HEK293 (cell line): ENCODE measurements around the gene PRRT2.

Experiments
- AEBP2 ChIP-seq: fragments of 450-650 bp; formaldehyde crosslinking; IDR thresholded peaks from 2 replicates; pipeline ENCODE4 v1.5.1; 2016; ENCODE audit warnings: missing biosample characterization, missing genetic modification characterization, borderline replicate concordance
- GLI2 ChIP-seq: fragments of 450-650 bp; formaldehyde crosslinking; IDR thresholded peaks from 2 replicates; pipeline ENCODE4; 2017; ENCODE audit warnings: missing biosample characterization, missing genetic modification characterization, low read depth, borderline replicate concordance
- OSR2 ChIP-seq: fragments of 450-650 bp; formaldehyde crosslinking; IDR thresholded peaks from 2 replicates; pipeline ENCODE4 v1.5.1; 2016; ENCODE audit warnings: missing biosample characterization, missing genetic modification characterization
- PRDM4 ChIP-seq: fragments of 450-650 bp; formaldehyde crosslinking; IDR thresholded peaks from 2 replicates; pipeline ENCODE4 v1.5.1; 2017; ENCODE audit warnings: missing biosample characterization, missing genetic modification characterization
- ZBTB26 ChIP-seq: fragments of 450-650 bp; formaldehyde crosslinking; optimal IDR thresholded peaks from 2 replicates; pipeline ENCODE3; 2016; ENCODE audit warnings: missing biosample characterization, mild to moderate bottlenecking, missing genetic modification characterization
- ZNF311 ChIP-seq: fragments of 450-650 bp; formaldehyde crosslinking; IDR thresholded peaks from 2 replicates; pipeline ENCODE4 v1.5.1; 2017; ENCODE audit warnings: missing biosample characterization, missing genetic modification characterization, borderline replicate concordance
- ZNF391 ChIP-seq: fragments of 450-650 bp; formaldehyde crosslinking; IDR thresholded peaks from 2 replicates; pipeline ENCODE4 v1.5.1; 2016; ENCODE audit warnings: low read depth, missing biosample characterization, missing genetic modification characterization, borderline replicate concordance
- ZNF433 ChIP-seq: fragments of 450-650 bp; formaldehyde crosslinking; IDR thresholded peaks from 2 replicates; pipeline ENCODE4 v1.5.1; 2016; ENCODE audit warnings: missing biosample characterization, missing genetic modification characterization, low read depth
- ZNF558 ChIP-seq: fragments of 450-650 bp; formaldehyde crosslinking; IDR thresholded peaks from 2 replicates; pipeline ENCODE4 v1.5.1; 2016; ENCODE audit warnings: missing biosample characterization, missing genetic modification characterization
- TF ChIP-seq, protein P1 (sequence below): fragments of 450-650 bp; formaldehyde crosslinking; IDR thresholded peaks from 2 replicates; pipeline ENCODE4 v1.5.1; 2016; ENCODE audit warnings: missing biosample characterization, missing genetic modification characterization
- TF ChIP-seq, protein P2 (sequence below): sonication (generic); formaldehyde crosslinking; IDR thresholded peaks from 2 replicates; pipeline ENCODE4 v1.8.1; 2022; ENCODE audit warnings: mild to moderate bottlenecking, moderate library complexity, missing genetic modification reagents
- TF ChIP-seq, protein P3 (sequence below): fragments of 450-650 bp; formaldehyde crosslinking; IDR thresholded peaks from 2 replicates; pipeline ENCODE4 v1.5.1; 2017; ENCODE audit warnings: missing biosample characterization, mild to moderate bottlenecking, missing genetic modification characterization, moderate library complexity

- TF ChIP-seq, protein P1, sequence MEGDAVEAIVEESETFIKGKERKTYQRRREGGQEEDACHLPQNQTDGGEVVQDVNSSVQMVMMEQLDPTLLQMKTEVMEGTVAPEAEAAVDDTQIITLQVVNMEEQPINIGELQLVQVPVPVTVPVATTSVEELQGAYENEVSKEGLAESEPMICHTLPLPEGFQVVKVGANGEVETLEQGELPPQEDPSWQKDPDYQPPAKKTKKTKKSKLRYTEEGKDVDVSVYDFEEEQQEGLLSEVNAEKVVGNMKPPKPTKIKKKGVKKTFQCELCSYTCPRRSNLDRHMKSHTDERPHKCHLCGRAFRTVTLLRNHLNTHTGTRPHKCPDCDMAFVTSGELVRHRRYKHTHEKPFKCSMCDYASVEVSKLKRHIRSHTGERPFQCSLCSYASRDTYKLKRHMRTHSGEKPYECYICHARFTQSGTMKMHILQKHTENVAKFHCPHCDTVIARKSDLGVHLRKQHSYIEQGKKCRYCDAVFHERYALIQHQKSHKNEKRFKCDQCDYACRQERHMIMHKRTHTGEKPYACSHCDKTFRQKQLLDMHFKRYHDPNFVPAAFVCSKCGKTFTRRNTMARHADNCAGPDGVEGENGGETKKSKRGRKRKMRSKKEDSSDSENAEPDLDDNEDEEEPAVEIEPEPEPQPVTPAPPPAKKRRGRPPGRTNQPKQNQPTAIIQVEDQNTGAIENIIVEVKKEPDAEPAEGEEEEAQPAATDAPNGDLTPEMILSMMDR: no peak
- TF ChIP-seq ZBTB26 (tag by site-specific recombination) (no peak), OSR2 (no peak), ZNF311 (tag by site-specific recombination) (no peak), GLI2 (tag by site-specific recombination) (no peak), AEBP2 (no peak), PRDM4 (tag by site-specific recombination) (no peak), ZNF558 (no peak), ZNF433 (tag by site-specific recombination) (no peak), ZNF391 (no peak)
- TF ChIP-seq, protein P2, sequence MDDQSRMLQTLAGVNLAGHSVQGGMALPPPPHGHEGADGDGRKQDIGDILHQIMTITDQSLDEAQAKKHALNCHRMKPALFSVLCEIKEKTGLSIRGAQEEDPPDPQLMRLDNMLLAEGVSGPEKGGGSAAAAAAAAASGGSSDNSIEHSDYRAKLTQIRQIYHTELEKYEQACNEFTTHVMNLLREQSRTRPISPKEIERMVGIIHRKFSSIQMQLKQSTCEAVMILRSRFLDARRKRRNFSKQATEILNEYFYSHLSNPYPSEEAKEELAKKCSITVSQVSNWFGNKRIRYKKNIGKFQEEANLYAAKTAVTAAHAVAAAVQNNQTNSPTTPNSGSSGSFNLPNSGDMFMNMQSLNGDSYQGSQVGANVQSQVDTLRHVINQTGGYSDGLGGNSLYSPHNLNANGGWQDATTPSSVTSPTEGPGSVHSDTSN: no peak
- TF ChIP-seq, protein P3, sequence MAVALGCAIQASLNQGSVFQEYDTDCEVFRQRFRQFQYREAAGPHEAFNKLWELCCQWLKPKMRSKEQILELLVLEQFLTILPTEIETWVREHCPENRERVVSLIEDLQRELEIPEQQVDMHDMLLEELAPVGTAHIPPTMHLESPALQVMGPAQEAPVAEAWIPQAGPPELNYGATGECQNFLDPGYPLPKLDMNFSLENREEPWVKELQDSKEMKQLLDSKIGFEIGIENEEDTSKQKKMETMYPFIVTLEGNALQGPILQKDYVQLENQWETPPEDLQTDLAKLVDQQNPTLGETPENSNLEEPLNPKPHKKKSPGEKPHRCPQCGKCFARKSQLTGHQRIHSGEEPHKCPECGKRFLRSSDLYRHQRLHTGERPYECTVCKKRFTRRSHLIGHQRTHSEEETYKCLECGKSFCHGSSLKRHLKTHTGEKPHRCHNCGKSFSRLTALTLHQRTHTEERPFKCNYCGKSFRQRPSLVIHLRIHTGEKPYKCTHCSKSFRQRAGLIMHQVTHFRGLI (tag by site-specific recombination): no peak
These were observed 51.6 kb downstream of the PRRT2 start for GRCh38 chr16:29863669-29863984.
